KOPT-K1 (cell line): Measurements from ENCODE around the gene GNAT1.

Experiments used
- H3K27ac ChIP-seq: fragments of 200-600 bp; sonication (generic); 2 replicates; pipeline ENCODE4 v1.5.1; 2016; ENCODE audit warnings: antibody characterized with exemption, mild to moderate bottlenecking, low read depth, low read length; ENCODE audit not compliant: poor library complexity, severe bottlenecking
- H3K36me3 ChIP-seq: fragments of 200-600 bp; sonication (generic); 2 replicates; pipeline ENCODE4 v1.5.1; 2017; ENCODE audit warnings: antibody characterized with exemption, mild to moderate bottlenecking, low read length, moderate library complexity; ENCODE audit not compliant: insufficient read depth
- H3K9me3 ChIP-seq: fragments of 200-600 bp; sonication (generic); 2 replicates; pipeline ENCODE4 v1.5.1; 2017; ENCODE audit warnings: antibody characterized with exemption, low read length, mild to moderate bottlenecking; ENCODE audit not compliant: insufficient read depth, poor library complexity, severe bottlenecking

GNAT1 gene

DNA sequence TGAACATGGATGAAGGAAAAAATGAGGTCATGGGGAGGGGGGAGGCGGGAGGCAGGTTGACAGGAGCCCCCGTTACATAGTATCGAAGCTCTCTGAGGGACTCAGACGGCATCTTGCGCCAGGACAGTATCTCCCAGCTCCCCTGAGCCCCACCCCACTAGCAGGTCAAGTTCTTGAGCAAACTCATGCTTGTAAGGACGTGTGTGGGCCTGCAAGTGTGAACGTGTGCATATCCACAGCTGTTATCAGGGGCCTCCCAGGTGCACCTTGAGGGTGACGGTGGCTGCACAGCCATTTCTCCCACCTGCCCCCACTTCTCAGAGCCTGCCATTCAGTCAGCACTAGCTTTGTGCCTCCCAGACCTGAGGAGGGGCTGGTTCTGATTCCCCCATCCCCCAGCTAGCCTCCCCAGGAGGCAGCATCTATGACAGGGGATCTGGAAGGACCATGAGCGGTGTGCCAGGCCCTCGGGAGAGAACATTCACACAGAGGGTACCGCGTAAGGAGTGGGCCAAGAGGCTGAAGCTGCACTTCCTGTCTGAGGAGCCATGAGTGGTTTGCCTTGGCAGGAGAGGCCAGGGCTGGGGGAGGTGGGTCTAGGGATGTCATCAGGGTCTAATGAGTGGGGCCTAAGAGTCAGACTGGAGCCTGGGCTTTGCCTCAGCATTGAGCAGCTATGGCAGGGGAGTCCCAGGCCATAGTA is 33.4 kb upstream of the GNAT1 start:
- Histone ChIP-seq H3K36me3 (no peaks in the 10 kb centered on the region), H3K9me3 (no peaks in the 10 kb centered on the region), H3K27ac (no peak overlapping the region)

- H3K36me3 ChIP-seq: no peaks in the 10 kb centered on the region
- H3K9me3 ChIP-seq: no peaks in the 10 kb centered on the region
- H3K27ac ChIP-seq: no peak overlapping the region
These were observed 32.8 kb upstream of the GNAT1 start for GRCh38 chr3:50158530-50159146.

DNA sequence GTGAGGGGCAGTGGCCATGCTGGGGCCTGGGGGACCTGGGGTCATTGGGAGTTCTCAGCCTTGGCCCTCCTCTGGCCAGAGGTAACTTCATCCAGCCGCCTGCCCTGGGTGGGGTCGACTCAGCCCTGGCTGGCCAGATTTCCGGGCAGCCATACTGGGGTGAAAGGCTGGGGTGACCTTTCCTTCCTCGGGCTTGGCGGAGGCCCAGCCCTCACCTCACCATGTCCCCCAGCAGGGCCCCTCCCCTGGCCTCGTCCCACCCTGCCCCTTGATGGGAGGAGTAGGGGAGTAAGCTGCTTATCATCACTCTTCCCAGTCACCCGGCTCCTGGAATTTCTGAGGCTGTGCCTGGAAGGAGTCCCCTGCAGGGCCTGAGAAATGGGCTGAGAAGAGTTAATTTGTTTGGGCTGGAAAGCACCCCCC is 30.8 kb upstream of the GNAT1 start:
- Histone ChIP-seq H3K27ac (no peak overlapping the region), H3K9me3 (no peaks in the 10 kb centered on the region), H3K36me3 (no peaks in the 10 kb centered on the region)

GRCh38 chr3:50161320-50161719 is 30.1 kb upstream of the GNAT1 start:
- Histone ChIP-seq H3K36me3 (no peaks in the 10 kb centered on the region), H3K27ac (no peak overlapping the region), H3K9me3 (no peaks in the 10 kb centered on the region)

GRCh38 chr3:50162034-50162883 is 29.2 kb upstream of the GNAT1 start:
- H3K27ac ChIP-seq: no peak overlapping the region
- H3K36me3 ChIP-seq: no peaks in the 10 kb centered on the region
- H3K9me3 ChIP-seq: no peaks in the 10 kb centered on the region

- Histone ChIP-seq H3K9me3 (no peaks in the 10 kb centered on the region), H3K27ac (no peak overlapping the region), H3K36me3 (no peaks in the 10 kb centered on the region)
These were observed 27.6 kb upstream of the GNAT1 start for GRCh38 chr3:50163572-50164455.

GRCh38 chr3:50164481-50164880 is 26.9 kb upstream of the GNAT1 start:
- Histone ChIP-seq H3K36me3 (no peaks in the 10 kb centered on the region), H3K27ac (no peak overlapping the region), H3K9me3 (no peaks in the 10 kb centered on the region)

- H3K9me3 ChIP-seq: no peaks in the 10 kb centered on the region
- H3K36me3 ChIP-seq: no peaks in the 10 kb centered on the region
- no peak overlapping the region for H3K27ac ChIP-seq
These were observed 26.2 kb upstream of the GNAT1 start for GRCh38 chr3:50164984-50165909.

- no peaks in the 10 kb centered on the region for H3K9me3 ChIP-seq
- H3K27ac ChIP-seq: no peak overlapping the region
- H3K36me3 ChIP-seq: no peaks in the 10 kb centered on the region
These were observed 25.4 kb upstream of the GNAT1 start for GRCh38 chr3:50165910-50166538.

DNA sequence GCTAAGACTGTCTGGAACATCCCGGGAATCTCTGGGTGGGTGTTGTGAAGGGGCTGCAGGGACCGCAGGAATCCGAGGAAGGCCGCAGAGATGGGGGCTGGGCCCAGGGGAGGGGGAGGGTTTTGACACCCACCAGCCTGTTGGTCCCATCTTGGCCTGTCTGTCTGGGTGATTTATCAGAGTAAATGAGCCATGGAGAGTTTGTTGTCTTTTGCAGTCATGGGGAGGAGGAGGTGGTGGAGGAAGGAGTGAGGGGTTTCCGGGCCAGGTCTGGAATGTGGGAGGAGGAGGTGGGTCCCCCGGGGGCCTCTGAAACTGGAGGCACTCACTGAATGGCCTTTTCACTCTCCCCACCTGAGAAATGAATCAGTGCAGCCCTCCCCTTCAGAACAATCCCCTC is 24.8 kb upstream of the GNAT1 start:
- Histone ChIP-seq H3K36me3 (no peaks in the 10 kb centered on the region), H3K27ac (no peak overlapping the region), H3K9me3 (no peaks in the 10 kb centered on the region)

- Histone ChIP-seq H3K27ac (no peak overlapping the region), H3K9me3 (no peaks in the 10 kb centered on the region), H3K36me3 (no peaks in the 10 kb centered on the region)
These were observed 24.2 kb upstream of the GNAT1 start for GRCh38 chr3:50167069-50167840.

DNA sequence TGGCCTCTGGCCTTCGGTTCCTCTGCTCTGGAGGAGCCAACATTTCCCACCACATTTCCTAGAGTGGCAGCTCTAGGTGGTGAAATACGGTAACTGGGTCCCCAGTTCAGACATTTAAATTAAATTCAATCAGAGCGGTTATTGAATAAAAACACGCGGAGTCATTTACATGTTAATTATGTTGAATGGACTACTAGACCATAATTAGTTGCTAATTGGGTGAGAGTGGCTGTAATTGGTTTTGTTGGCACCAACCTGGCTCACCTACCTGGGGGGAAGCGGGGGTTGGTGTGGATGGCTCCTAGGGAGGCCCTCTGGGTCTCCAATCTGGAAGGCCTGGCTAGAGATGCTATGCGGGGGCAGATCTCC is 23.6 kb upstream of the GNAT1 start:
- H3K27ac ChIP-seq: no peak overlapping the region
- no peaks in the 10 kb centered on the region for H3K9me3 ChIP-seq
- H3K36me3 ChIP-seq: no peaks in the 10 kb centered on the region

DNA sequence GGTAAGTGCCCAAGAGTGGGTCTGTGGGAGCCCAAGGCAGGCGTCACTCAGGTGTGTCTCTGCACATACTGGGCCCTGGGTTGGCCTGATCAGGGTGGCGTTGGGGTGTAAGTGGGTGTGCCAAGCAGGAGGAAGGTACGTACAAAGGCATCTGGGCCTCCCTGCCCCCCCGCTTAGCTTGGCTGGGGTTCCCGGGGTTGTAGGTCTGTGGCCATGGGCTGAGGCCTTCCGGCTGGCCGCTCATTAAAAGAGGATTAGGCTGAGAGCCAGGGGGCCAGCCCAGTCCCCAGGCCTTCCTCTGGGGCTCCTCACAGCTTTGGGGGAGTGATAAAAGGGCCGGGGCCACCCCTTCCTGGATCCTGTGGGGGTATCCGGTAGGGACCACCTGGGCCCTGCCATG is 23.0 kb upstream of the GNAT1 start:
- Histone ChIP-seq H3K27ac (no peak overlapping the region), H3K36me3 (no peaks in the 10 kb centered on the region), H3K9me3 (no peaks in the 10 kb centered on the region)
